ENCODE data around the gene IRF8. TPM values are rescaled to one million over a fixed set of nuclear protein-coding genes. Genes with fewer than 3 reads are reported as not detected.

Gene IRF8
- total RNA-seq, 1 experiment from 2014 or later: 0.28 TPM

DNA sequence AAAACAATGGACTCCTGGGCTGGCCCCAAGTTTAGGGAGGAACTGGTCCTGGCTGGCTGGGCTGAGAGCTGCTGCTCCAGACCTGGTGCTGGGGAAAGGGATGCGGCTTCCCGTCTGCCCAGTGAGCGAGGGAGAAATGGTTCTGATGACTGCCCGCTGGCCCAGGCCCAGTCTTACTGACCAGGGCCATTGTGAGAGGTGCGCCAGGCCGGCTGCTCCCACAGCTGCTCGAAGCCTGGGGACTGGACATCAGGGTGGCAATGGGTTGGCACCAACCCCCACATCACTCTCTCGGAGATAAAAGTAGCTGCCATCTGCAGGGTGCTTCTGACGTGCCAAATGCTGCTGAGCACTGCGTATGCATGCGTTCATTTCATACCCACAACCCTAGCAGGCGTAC, 53.2 kb downstream of the IRF8 start:
- H3K79me2 ChIP-seq (ENCODE audit: insufficient read depth, low read length): no peaks in the 10 kb centered on the region
- H3K4ac ChIP-seq (ENCODE audit: low read depth, low read length): no peak overlapping the region
- H3K4me2 ChIP-seq (ENCODE audit: insufficient read depth, insufficient read length, low read length): no peak overlapping the region
- H3K27ac Mint-ChIP-seq: no peak overlapping the region
- no peak overlapping the region for H3K9ac ChIP-seq (ENCODE audit: extremely low read depth, insufficient read length, low read length)
- no peak overlapping the region for H2BK5ac ChIP-seq (ENCODE audit: insufficient read length, low read length)
- H3K27me3 ChIP-seq (ENCODE audit: insufficient read depth, low read length): no peaks in the 10 kb centered on the region
- H3K56ac ChIP-seq (ENCODE audit: insufficient read length, low read depth, low read length): no peak overlapping the region
- H3K27ac ChIP-seq (ENCODE audit: insufficient read length, low read depth, low read length): no peak overlapping the region
- no peaks in the 10 kb centered on the region for H3K79me1 ChIP-seq (ENCODE audit: insufficient read depth, low read depth, low read length, poor library complexity, severe bottlenecking)
- no peaks in the 10 kb centered on the region for H3K4me1 Mint-ChIP-seq
- WGBS (ENCODE audit: extremely low coverage, insufficient read length, low lambda C conversion rate): no CpG with 5 or more reads among the region's 12 CpGs
- peaks cover 18% of the 10 kb centered on the region for H3K27me3 Mint-ChIP-seq (ENCODE audit: low read depth)
- H3K18ac ChIP-seq (ENCODE audit: insufficient read length, low read depth, low read length): no peak overlapping the region
- no peaks in the 10 kb centered on the region for H3K36me3 Mint-ChIP-seq (ENCODE audit: insufficient read depth in 1 of 3, low read depth in 3 of 3)
- H4K20me1 ChIP-seq (ENCODE audit: control insufficient read depth, insufficient read depth, insufficient read length): no peaks in the 10 kb centered on the region
- no peak overlapping the region for H4K8ac ChIP-seq (replicated peaks; ENCODE audit: insufficient read length, low read depth, low read length)
- no peak overlapping the region for H3K14ac ChIP-seq (ENCODE audit: insufficient read depth, low read length)
- no peak overlapping the region for H2AFZ ChIP-seq (ENCODE audit: low read length)
- no peaks in the 10 kb centered on the region for H3K23me2 ChIP-seq (ENCODE audit: insufficient read length, low read depth, low read length, poor library complexity, severe bottlenecking)
- no peak overlapping the region for H2BK120ac ChIP-seq (ENCODE audit: low read depth, low read length, poor library complexity, severe bottlenecking)
- no peak overlapping the region for H3T11ph ChIP-seq (ENCODE audit: low read length)
- TF ChIP-seq, protein P1, sequence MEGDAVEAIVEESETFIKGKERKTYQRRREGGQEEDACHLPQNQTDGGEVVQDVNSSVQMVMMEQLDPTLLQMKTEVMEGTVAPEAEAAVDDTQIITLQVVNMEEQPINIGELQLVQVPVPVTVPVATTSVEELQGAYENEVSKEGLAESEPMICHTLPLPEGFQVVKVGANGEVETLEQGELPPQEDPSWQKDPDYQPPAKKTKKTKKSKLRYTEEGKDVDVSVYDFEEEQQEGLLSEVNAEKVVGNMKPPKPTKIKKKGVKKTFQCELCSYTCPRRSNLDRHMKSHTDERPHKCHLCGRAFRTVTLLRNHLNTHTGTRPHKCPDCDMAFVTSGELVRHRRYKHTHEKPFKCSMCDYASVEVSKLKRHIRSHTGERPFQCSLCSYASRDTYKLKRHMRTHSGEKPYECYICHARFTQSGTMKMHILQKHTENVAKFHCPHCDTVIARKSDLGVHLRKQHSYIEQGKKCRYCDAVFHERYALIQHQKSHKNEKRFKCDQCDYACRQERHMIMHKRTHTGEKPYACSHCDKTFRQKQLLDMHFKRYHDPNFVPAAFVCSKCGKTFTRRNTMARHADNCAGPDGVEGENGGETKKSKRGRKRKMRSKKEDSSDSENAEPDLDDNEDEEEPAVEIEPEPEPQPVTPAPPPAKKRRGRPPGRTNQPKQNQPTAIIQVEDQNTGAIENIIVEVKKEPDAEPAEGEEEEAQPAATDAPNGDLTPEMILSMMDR (conservative IDR thresholded peaks at IDR 0.05): no peak
- DNase-seq: no peak
- H4K5ac ChIP-seq (ENCODE audit: insufficient read length, low read depth, low read length): no peak overlapping the region
- H3K9me3 Mint-ChIP-seq: no peaks in the 10 kb centered on the region; a peak in 1 of 5 replicates
- no peak overlapping the region for H3K23ac ChIP-seq (ENCODE audit: insufficient read length, low read depth, low read length)
- H3K9me3 ChIP-seq (ENCODE audit: control insufficient read depth, low read depth, low read length): no peaks in the 10 kb centered on the region
- no peak overlapping the region for H2BK15ac ChIP-seq (ENCODE audit: low read depth, low read length)
- no peak overlapping the region for H3K4me3 Mint-ChIP-seq
- no peaks in the 10 kb centered on the region for H3K4me1 ChIP-seq (ENCODE audit: insufficient read depth, low read length)
- no peak overlapping the region for H2BK12ac ChIP-seq (ENCODE audit: insufficient read length, low read depth, low read length)
- H2BK20ac ChIP-seq (ENCODE audit: low read depth, low read length, poor library complexity, severe bottlenecking): no peak overlapping the region
- H2AK5ac ChIP-seq (ENCODE audit: insufficient read length, low read length): no peak overlapping the region
- H4K91ac ChIP-seq (ENCODE audit: insufficient read length, low read depth, low read length): no peak overlapping the region

All from H9 (cell line).